Sigmoid colon (tissue), 7 donors: ENCODE measurements around the gene RHOXF2. TPM values are rescaled to one million over a fixed set of nuclear protein-coding genes. Genes with fewer than 3 reads are reported as not detected.
"Not testable (repeated sequence)": the region's sequence is repeated elsewhere in the genome, so short reads cannot be mapped to it uniquely, and the experiment has no call there.

Experiments
- DNase-seq: peaks from one replicate; pipeline ENCODE4 v3.0.0-alpha.2; 2019
- H3K27ac ChIP-seq, 4 donors: fragments of 200-600 bp; sonication (generic); one replicate each; pipeline ENCODE4 v1.5.1; 2016 to 2019; ENCODE audit warnings: mild to moderate bottlenecking in 1 of 4
- H3K27me3 ChIP-seq, 3 donors: fragments of 200-600 bp; sonication (generic); one replicate each; pipeline ENCODE4 v1.5.1; 2019; ENCODE audit warnings: mild to moderate bottlenecking in 1 of 3
- H3K36me3 ChIP-seq, 4 donors: fragments of 200-600 bp; sonication (generic); one replicate each; pipeline ENCODE4 v1.5.1; 2016 to 2019
- H3K4me1 ChIP-seq, 4 donors: fragments of 200-600 bp; sonication (generic); one replicate each; pipeline ENCODE4 v1.5.1; 2017 to 2019
- H3K4me3 ChIP-seq, 4 donors: fragments of 200-600 bp; sonication (generic); one replicate each; pipeline ENCODE4 v1.5.1; 2017 to 2019; ENCODE audit warnings: mild to moderate bottlenecking in 2 of 4, moderate library complexity in 1 of 4
- H3K9me3 ChIP-seq, 4 donors: fragments of 200-600 bp in 3 of 4; sonication (generic) in 3 of 4; one replicate each; pipeline versions ENCODE4 v1.5.1 to v1.6.1; 2013 to 2019
- EP300 ChIP-seq, 4 donors: sonication (generic); formaldehyde crosslinking; IDR thresholded peaks; one replicate each; pipeline ENCODE4 v1.6.1; 2017; ENCODE audit warnings: antibody characterized with exemption in 4 of 4
- POLR2A ChIP-seq, 2 donors: fragments of 450-650 bp; IDR thresholded peaks; one replicate each; pipeline ENCODE4 v1.6.1; 2016; ENCODE audit warnings: antibody characterized with exemption in 2 of 2, mild to moderate bottlenecking in 2 of 2, moderate library complexity in 2 of 2
- POLR2AphosphoS5 ChIP-seq, 4 donors: sonication (generic); formaldehyde crosslinking; IDR thresholded peaks; one replicate each; pipeline ENCODE4 v1.6.1; 2017; ENCODE audit warnings: antibody characterized with exemption in 4 of 4
- WGBS, 2 donors: extraction: QIAGEN DNeasy Blood & Tissue Kit; methylation state at CpG; one replicate each; pipeline ENCODE4 v1.1.7; 2013; 5-methylcytosine and 5-hydroxymethylcytosine counted together
- intact Hi-C: fragments of 100-400 bp; cut with DNase I; formaldehyde crosslinking; loops from one replicate; pipeline ENCODE4 v1.15.1; 2023
- polyA plus RNA-seq, 3 donors: library from polyadenylated mRNA; stranded (reverse); fragments of 200-250 nt; gene quantifications; one replicate each; pipeline ENCODE4 v1.2.3, GENCODE V29; 2013
- total RNA-seq, 4 donors: library from RNA; depleted of rRNA; stranded (reverse); fragments of >200 nt; gene quantifications; one replicate each; pipeline ENCODE4 v1.1.0, GENCODE V29; 2016
- TF ChIP-seq, protein P1 (sequence below), 4 experiments: fragments of 450-650 bp in 3 of 4; fragments of 200-600 bp in 1 of 4; IDR thresholded peaks; one replicate each; pipeline ENCODE4 v1.5.1; 2016 to 2019; ENCODE audit warnings: antibody characterized with exemption in 4 of 4, mild to moderate bottlenecking in 3 of 4, moderate library complexity in 2 of 4
- donor health status: healthy with polysubstance abuse.
- donor health status: Bipolar disorder and iron deficiency.
- donor health status: healthy.

Gene RHOXF2, protein sequence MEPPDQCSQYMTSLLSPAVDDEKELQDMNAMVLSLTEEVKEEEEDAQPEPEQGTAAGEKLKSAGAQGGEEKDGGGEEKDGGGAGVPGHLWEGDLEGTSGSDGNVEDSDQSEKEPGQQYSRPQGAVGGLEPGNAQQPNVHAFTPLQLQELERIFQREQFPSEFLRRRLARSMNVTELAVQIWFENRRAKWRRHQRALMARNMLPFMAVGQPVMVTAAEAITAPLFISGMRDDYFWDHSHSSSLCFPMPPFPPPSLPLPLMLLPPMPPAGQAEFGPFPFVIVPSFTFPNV
- total RNA-seq (not detected), polyA plus RNA-seq (not detected)

- H3K36me3 ChIP-seq, DNase-seq, H3K9me3 ChIP-seq, intact Hi-C loops, H3K4me3 ChIP-seq, H3K27me3 ChIP-seq, H3K4me1 ChIP-seq, H3K27ac ChIP-seq: not testable (repeated sequence)
- WGBS, 2 donors = no CpG with 5 or more reads among the region's 15 CpGs
Measured at GRCh38 chrX:120158313-120158712, at the start of gene RHOXF2. Gene RHOXF2 (plus strand): TSS chrX:120158613. CDS start chrX:120158751, 138 bp downstream.

- no peak for TF ChIP-seq POLR2AphosphoS5 (IDR thresholded peaks at IDR 0.05)
- TF ChIP-seq POLR2A (IDR thresholded peaks at IDR 0.05) = no peak
- TF ChIP-seq EP300 (IDR thresholded peaks at IDR 0.05) = no peak
- TF ChIP-seq, protein P1, sequence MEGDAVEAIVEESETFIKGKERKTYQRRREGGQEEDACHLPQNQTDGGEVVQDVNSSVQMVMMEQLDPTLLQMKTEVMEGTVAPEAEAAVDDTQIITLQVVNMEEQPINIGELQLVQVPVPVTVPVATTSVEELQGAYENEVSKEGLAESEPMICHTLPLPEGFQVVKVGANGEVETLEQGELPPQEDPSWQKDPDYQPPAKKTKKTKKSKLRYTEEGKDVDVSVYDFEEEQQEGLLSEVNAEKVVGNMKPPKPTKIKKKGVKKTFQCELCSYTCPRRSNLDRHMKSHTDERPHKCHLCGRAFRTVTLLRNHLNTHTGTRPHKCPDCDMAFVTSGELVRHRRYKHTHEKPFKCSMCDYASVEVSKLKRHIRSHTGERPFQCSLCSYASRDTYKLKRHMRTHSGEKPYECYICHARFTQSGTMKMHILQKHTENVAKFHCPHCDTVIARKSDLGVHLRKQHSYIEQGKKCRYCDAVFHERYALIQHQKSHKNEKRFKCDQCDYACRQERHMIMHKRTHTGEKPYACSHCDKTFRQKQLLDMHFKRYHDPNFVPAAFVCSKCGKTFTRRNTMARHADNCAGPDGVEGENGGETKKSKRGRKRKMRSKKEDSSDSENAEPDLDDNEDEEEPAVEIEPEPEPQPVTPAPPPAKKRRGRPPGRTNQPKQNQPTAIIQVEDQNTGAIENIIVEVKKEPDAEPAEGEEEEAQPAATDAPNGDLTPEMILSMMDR (IDR thresholded peaks at IDR 0.05) = no peak
Measured at GRCh38 chrX:120109378-120109777, 49.0 kb upstream of the RHOXF2 start.

GRCh38 chrX:120111611-120112010 lies 46.8 kb upstream of the RHOXF2 start:
- H3K4me1 ChIP-seq = no peaks in the 10 kb centered on the region
- no peak overlapping the region for H3K4me3 ChIP-seq
- H3K9me3 ChIP-seq = no peaks in the 10 kb centered on the region
- H3K27ac ChIP-seq = no peak overlapping the region
- TF ChIP-seq EP300 (IDR thresholded peaks at IDR 0.05) = no peak
- TF ChIP-seq, protein P1 (IDR thresholded peaks at IDR 0.05) = no peak
- TF ChIP-seq POLR2AphosphoS5 (IDR thresholded peaks at IDR 0.05) = no peak
- H3K36me3 ChIP-seq = no peaks in the 10 kb centered on the region
- DNase-seq = no peak
- H3K27me3 ChIP-seq = no peaks in the 10 kb centered on the region
- intact Hi-C loops = loop anchor here (10.0 kb wide), 1 partner anchor 603 kb away; no protein-coding TSS in a partner anchor

More at GRCh38 chrX:120109378-120109777, 49.0 kb upstream of the RHOXF2 start:
- Histone ChIP-seq H3K4me3 (no peak overlapping the region), H3K27ac (no peak overlapping the region), H3K36me3 (no peaks in the 10 kb centered on the region), H3K4me1 (no peaks in the 10 kb centered on the region), H3K9me3 (no peaks in the 10 kb centered on the region), H3K27me3 (no peaks in the 10 kb centered on the region)
- no peak for DNase-seq
- 69 to 81% methylated on average over 1 of the region's 1 CpG for WGBS, 2 donors
- intact Hi-C loops = no loop called here

DNA sequence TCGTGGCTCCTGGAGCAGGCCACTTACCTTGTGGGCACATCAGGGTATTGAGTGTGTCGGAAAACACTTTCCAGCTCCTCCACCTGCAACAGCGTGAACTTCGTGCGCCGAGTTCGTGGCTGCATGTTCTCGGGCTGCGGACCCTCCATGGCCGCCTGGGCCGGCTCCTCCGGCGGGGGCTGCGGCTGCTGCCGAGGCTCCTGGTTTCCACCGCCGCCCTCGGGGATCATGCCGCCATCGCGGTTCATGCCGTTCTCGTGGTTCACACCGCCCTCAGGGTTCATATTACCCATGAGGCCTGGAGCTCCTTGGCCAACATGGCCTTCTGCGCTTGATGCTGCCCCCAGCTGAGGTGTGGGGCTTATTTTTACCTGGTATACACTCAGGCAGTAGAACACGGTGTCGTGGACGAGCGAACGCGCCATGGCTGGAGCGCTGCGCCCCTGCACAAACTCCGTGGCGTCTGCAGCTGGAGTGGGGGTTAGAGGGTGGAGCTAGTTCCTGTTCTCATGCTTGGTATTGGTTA lies 42.9 kb upstream of the RHOXF2 start, which contains the start of gene RHOXF1:
Gene RHOXF1 (minus strand): TSS at position 476 of the 526 bp plus-strand sequence. CDS start 51 bp downstream, at position 425.
- Histone ChIP-seq H3K4me3 (no peak within 1 kb of the TSS), H3K36me3 (no peaks in the 10 kb centered on the region), H3K4me1 (no peaks in the 10 kb centered on the region), H3K27ac (no peak within 1 kb of the TSS), H3K27me3 (no peaks in the 10 kb centered on the region), H3K9me3 (no peaks in the 10 kb centered on the region)
- TF ChIP-seq, protein P1 (IDR thresholded peaks at IDR 0.05) = no peak
- TF ChIP-seq POLR2A (IDR thresholded peaks at IDR 0.05) (no peak), EP300 (IDR thresholded peaks at IDR 0.05) (no peak), POLR2AphosphoS5 (IDR thresholded peaks at IDR 0.05) (no peak)
- WGBS, 2 donors = 96 to 97% methylated on average over 35 of the region's 35 CpGs
- intact Hi-C loops = loop anchor here (10.0 kb wide), 1 partner anchor 599 kb away; no protein-coding TSS in a partner anchor
- no peak for DNase-seq

DNA sequence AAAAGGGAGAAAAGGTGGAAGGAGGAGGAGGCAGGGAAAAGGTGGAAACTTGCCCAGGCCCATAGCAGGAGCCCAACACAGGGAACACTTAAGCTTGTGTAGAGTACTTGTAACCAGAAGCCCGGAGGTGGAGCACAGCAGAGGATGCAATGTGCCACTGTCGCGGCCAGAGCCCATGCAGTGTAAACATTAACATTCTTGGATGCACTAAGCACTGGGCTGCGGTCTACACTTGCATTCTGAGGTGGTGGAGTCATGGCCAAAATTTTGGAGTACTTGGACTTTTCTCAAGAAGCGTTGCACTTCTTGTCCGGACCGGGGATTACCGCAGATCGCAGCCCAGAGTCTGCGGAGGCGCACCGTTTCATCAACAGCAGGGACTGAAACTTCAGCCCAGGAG lies 38.2 kb upstream of the RHOXF2 start:
- Histone ChIP-seq H3K4me1 (peaks cover 0 to 7% (median 0%) of the 10 kb centered on the region in 4 donors), H3K4me3 (no peak overlapping the region), H3K27ac (no peak overlapping the region), H3K27me3 (no peaks in the 10 kb centered on the region), H3K9me3 (no peaks in the 10 kb centered on the region), H3K36me3 (no peaks in the 10 kb centered on the region)
- 79 to 83% methylated on average over 12 of the region's 12 CpGs for WGBS, 2 donors
- TF ChIP-seq, protein P1 (IDR thresholded peaks at IDR 0.05) = no peak
- no peak for TF ChIP-seq POLR2AphosphoS5 (IDR thresholded peaks at IDR 0.05)
- no peak for TF ChIP-seq POLR2A (IDR thresholded peaks at IDR 0.05)
- no peak for TF ChIP-seq EP300 (IDR thresholded peaks at IDR 0.05)
- intact Hi-C loops = no loop called here
- DNase-seq = no peak
